GM18520 (cell line): ENCODE measurements around the gene KDM5C.
A peak's percentile ranks its signal among the peaks of the same experiment; 100 is the strongest.

ENCODE experiments used
- ATAC-seq: cut with Tn5 transposase; IDR thresholded peaks from one replicate; pipeline ENCODE4 v1.9.1; 2021; ENCODE audit not compliant: unreplicated experiment

The KDM5C gene

DNA sequence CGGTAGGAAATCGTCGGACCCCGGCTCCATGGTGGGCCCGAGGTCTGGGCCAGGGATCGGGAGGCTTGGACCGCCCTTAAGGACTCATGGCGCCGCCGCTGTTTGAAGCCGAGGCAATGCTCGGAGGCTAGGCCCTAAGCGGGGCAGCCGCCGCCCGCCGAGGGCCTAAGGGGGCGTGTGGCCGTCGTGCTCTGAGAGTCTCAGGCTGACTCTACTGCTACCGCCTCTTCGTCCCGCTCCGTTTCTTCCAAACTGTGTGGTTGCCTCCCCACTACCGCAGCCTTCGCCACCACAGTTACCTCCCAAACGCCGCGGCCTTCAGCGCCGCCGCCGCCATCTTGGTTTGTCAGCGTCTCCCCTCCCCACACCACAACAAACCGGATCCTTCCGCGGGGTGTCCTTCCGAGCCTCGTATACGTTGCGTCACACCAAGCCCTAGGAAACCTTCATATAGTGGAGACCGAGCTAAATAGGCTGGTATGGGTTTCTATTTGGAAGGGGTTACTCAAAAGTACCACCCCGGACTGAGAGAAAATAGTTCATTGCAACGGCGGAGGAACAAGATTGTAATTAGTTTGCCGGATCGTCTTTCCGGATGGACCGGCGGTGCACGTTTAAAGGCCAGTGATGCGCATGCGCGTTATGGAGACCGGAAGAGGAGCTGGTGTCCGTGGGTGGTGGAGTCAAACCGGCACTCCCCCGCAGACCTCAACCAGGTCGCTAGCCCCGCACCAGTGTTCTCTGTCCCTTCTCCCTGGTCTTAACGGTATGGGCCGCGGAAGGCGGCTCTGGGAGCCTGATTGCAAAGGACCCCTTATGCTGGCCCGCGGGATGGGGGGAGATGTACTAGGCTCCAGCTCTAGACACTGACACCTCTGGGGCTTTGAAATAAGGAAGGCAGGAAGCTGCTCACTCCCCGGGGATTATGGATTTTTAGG lies at the start of gene KDM5C:
KDM5C (minus strand) TSS at position 348 of the 938 bp plus-strand sequence; CDS start at position 30, 318 bp downstream.
- ATAC-seq: peak; percentile 67

DNA sequence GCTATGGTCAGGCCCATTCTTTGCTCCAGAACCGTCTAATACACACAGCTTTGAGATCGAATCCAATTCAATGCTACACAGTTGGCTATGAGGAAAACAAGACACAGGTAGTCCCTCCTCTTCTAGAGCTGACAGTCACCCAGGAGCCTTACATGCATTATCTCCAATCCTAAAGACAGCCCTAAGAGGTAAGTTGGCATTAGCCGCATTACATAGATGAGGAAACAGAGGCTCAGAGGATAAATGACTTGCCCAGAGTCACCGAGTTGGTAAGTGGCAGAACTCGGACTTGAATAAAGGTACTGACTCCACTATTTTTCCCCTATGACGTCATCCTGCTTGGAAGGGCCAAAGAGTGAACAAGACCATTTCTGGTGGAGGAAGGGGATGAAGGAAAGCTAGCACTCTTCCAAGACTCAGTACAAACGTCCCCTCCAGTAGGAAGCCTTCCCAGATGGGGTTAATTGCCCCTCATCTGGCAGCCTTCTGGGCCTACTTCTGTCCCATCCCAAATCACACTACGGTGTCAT lies 47.9 kb upstream of the KDM5C start:
- ATAC-seq: no peak

- no peak for ATAC-seq
These were observed 44.6 kb upstream of the KDM5C start for GRCh38 chrX:53269536-53270107.

DNA sequence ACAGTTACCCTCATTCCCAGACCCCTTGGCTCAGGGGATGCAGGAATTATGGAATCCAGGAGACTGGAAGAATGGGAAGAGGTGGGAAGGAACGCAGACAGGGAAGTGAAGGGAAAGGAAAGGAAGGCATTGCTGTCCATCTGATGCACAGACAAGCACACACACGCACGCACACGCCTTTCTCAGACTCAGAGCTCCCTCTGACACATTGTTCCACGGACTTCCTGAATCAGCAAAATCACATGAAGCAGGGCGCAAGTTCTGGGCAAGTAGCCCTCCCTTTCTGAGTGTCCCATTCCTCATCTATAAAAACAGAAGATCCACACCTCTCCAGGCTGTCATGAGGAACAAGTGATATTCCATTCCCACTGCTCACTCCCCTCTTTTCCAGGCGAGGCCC lies 43.2 kb upstream of the KDM5C start:
- ATAC-seq: no peak

- ATAC-seq: no peak
These were observed 41.9 kb upstream of the KDM5C start for GRCh38 chrX:53266914-53267313.

- ATAC-seq: no peak
These were observed 41.0 kb upstream of the KDM5C start for GRCh38 chrX:53265771-53266574.

DNA sequence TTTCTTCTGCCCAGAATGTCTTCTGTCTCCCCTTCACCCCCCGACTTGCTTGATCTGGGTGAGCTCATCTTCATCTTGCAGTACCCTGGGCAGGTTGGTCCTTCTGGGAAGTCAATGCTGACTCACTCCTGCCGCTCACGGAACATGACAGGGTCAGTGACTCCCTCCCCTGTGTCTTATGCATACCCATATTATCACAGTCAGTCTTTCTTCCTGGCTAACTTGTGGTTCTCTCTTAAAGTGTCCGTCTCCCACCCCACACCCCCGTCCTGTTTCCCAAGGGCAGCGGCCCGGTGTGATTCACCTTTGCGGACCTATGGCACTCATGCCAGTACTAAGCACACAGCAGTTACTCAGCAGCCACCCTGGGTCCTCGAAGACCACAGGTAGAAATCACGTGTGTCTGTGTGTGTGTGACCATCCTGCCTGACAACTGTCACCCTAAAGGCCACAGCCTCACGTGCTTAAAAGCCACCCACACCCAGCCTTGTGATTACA lies 38.6 kb upstream of the KDM5C start:
- no peak for ATAC-seq

DNA sequence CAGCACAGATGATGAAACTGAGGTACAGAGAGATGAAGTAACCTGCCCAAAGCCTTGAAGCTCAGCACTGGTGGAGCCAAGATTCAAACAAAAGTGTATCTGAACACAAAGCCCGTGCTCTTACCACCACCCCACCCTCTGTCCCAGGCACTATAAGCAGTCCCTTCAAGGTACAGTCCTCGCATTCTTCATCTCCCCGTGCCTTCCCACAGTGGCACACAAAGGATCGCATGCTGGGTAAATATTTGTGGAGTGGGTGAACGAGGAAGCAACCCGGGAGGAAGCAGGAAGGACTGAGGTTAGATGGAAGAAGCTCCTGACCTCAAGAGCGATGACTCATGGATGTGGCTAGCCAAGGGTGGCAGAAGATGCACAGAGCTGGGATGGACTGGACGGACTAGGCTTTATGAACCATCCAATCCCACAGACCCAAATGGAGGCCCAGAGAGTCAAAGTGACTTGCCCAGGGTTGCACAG lies 37.9 kb upstream of the KDM5C start:
- no peak for ATAC-seq

DNA sequence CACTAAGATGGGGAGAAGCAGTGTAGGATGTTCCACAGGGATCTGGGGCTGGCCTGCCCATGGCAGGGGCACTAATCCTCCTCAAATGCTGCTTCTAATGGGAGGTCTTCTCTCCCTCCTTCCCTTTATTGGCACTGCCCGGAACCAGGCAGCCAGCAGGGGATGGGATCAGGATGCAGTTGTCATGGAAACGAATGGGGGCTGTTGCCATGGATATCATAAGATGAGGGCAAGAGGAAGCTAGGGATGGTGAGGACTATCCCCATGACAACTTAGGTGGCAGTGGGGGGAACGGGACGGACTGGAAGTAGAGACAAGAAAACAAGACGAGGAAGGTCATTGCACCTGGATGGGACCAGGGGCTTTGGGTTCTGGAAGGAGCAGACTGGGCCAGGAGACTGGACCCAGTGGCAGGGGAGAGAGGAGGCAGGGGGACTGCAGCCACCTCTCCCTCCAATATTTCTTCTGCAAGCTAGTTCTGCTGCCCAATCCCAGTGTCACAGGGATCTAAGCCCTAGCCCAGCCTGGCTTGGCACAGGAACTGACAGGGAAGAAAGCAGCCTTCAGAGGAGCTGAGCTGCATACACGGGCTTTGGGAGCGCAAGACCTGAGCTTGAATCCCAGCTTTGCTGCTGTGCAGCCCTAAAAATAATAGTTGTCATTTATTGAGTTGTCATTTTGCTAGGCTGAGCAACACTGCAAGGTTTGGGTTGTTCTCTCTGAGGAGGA lies 37.3 kb upstream of the KDM5C start:
- no peak for ATAC-seq

DNA sequence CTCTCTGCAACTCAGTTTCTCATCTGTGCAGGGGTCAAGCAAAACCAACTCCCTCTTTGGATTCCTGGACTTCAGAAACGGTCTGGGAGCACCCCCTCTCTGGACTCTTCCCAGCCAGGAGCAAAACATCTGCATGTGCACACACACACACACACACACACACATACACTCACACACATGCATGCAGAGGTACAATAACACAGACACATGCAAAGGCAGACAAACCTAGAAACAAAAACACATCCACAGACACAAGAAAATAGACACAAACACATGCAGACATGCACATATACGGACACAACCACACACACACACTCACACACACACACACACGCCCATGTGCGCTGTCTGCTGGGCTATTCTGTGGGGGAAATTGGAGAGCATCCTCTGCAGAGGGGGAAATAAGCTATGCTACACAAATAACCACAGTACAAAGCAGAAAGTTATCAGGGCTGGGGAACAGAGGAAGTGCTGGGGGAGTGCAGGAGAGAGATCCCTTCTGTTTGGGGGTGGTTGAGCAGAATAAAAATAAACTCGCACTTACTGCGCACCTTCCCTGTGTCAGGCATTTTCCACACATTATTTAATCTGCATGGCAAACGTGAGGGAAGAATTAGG lies 36.5 kb upstream of the KDM5C start:
- no peak for ATAC-seq

- no peak for ATAC-seq
These were observed 35.8 kb upstream of the KDM5C start for GRCh38 chrX:53260836-53261235.

GRCh38 chrX:53257670-53258423 lies 32.8 kb upstream of the KDM5C start:
- no peak for ATAC-seq

- no peak for ATAC-seq
These were observed 32.2 kb upstream of the KDM5C start for GRCh38 chrX:53257166-53257565.

GRCh38 chrX:53256446-53257041 lies 31.5 kb upstream of the KDM5C start:
- ATAC-seq: no peak

DNA sequence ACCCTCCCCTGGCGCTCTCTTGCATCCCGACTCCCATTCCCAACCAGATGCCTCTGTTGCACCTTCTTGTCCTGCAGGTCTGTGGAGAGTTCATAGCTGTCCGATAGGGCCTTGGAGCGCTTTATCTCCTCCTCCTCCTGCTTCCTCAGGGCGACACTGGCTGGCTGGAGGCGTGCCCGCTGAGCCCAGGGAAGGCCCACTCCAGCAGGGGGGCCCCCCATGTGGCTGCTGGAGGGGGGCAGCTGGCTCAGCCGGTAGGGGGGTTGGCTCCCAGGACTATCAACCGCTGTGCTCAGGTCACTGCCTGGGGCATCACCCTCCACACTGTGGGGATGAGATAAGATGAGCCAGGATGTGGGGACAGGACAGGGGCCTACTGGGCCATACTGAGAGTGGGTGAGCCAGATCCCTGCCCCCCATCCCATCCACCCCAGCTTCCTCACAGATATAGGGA lies 30.8 kb upstream of the KDM5C start:
- ATAC-seq: no peak

DNA sequence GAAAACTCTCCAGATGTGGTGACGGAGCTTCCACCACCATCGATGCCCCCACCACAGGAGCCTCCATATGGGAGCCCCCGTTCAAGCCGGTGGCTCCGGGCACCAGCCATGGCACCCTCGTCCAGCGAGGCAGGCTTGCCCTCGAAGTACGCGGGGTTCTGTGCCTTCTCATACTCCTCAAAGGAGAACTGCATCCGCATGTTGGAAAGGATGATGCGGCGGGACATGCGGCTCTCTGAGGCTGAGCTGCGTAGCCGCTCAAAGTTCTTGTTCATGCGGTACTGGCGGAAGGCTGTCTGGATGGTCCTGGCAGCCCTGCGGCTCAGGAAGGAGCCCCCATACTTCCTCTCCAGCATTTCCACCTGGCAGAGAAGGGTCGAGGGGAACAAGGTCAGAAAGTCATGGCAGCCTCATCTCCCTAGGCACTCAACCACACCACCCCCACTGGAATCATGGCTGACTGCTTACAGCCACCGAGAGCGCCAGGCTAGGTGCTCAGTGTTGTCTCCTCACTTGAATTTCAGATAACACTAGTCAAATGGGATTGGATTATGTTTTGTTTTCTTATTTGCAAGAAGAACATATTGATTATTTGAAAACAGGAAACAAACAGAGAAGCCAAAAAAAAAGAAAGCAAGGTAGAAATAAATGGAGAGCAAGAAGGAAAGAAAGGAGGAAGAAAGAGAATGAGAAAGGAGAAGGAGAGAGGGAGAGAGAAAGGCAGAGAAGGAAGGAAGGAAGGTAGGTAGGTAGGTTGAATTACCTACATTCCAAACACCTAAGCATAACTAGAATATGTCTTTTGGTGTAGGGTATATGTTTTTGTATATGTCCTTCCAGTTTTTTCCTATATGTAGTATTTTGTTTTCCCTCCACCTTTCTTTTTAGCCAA lies 29.8 kb upstream of the KDM5C start:
- no peak for ATAC-seq

- ATAC-seq: no peak
These were observed 28.4 kb upstream of the KDM5C start for GRCh38 chrX:53253293-53254020.
